ENCODE results near the gene FBP1. TPM values are rescaled to one million over a fixed set of nuclear protein-coding genes. Genes with fewer than 3 reads are reported as not detected.

FBP1 gene
- total and polyA plus RNA-seq, 10 of the 15 experiments (the other 5 are each of a cell fraction or from before 2014, with no cell fraction given): 0.11 to 0.38 (median 0.15) TPM; not detected in 7

- TF ChIP-seq LARP7 (IDR thresholded peaks at IDR 0.05): 0 out of 2 replicates have a peak, but pooled peaks have one; percentile 23
- 0 out of 2 replicates have a peak, but pooled peaks have one; percentile 15 for TF ChIP-seq RFX5 (IDR thresholded peaks at IDR 0.05; ENCODE audit: low read depth, low read length)
- TF ChIP-seq NBN (IDR thresholded peaks at IDR 0.05): no peak
These were observed 35.8 kb downstream of the FBP1 start (continued) for GRCh38 chr9:94603259-94604160.

DNA sequence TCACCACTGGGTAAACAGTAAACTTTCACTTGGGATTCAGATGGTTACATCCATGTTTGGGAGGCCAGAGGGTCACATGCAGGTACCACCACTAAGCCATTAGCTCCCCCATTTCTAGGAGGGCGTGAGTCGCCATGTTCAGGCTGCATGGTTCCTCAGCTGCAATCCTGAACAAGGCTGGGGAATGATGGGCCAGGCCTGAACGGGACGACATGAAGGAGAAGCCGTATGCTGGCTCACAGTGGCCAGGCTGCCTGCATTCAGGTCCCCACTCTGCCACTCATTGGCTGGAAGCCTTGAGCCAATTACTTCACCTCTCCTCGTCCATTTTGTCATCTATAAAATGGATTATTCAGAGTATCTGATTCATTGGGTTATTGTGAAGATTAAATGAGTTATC is 36.7 kb downstream of the FBP1 start:
- POLR2A ChIA-PET: no interaction called here

More for the DNA sequence above, 36.7 kb downstream of the FBP1 start:
- Histone ChIP-seq H3K9me3 (replicated peaks; ENCODE audit: control insufficient read depth, insufficient read depth, low read length) (no peaks in the 10 kb centered on the region), H3K36me3 (ENCODE audit: control insufficient read depth in 2 of 2, insufficient read depth in 2 of 2, low read length in 1 of 2) (no peaks in the 10 kb centered on the region), H4K20me1 (ENCODE audit: control insufficient read depth, insufficient read depth) (no peaks in the 10 kb centered on the region), H3K4me3 (no peak overlapping the region), H3K4me2 (ENCODE audit: control insufficient read depth, insufficient read depth) (no peak overlapping the region), H3K4me1 (ENCODE audit: control insufficient read depth, insufficient read depth, low read length) (peaks cover 3% of the 10 kb centered on the region; the same call in 1 of the 2 replicates), H3K79me2 (ENCODE audit: control insufficient read depth, insufficient read depth, low read length) (no peaks in the 10 kb centered on the region), H3K27ac (ENCODE audit: control insufficient read depth, insufficient read depth) (no peak overlapping the region), H2AFZ (ENCODE audit: control insufficient read depth, low read depth, low read length) (no peak overlapping the region), H3K27me3 (replicated peaks in 1 of 2; ENCODE audit: control insufficient read depth in 2 of 2, insufficient read depth in 2 of 2, low read length in 1 of 2) (peaks cover 0 to 10% of the 10 kb centered on the region in 2 experiments; a peak in 2 of 4 replicates), H3K9ac (ENCODE audit: control insufficient read depth, insufficient read depth, low read length) (no peak overlapping the region)
- RAD21 ChIA-PET (ENCODE audit: unreplicated experiment): no interaction called here
- BruUV-seq (replicated peaks): no TSS peak
- FAIRE-seq: no peak
- in situ Hi-C loops (cut with MboI): no loop called here
- ATAC-seq: no peak
- SMC1A ChIA-PET (ENCODE audit: uncharacterized antibody, unreplicated experiment): interaction anchor here (0.6 to 2.0 kb wide), 2 partner anchors 42 to 48 kb away, joined by 3 to 5 read pairs; partner anchors contain the start of gene PCAT7
- TF ChIP-seq MEF2B (IDR thresholded peaks at IDR 0.05; ENCODE audit: partially characterized antibody, poor library complexity, severe bottlenecking) (no peak), BCL11A (IDR thresholded peaks at IDR 0.05; ENCODE audit: low read depth, low read length) (no peak), ZNF384 (IDR thresholded peaks at IDR 0.05; ENCODE audit: borderline replicate concordance, low read depth, low read length) (no peak), CBFB (IDR thresholded peaks at IDR 0.05; ENCODE audit: low read depth) (no peak), PAX8 (IDR thresholded peaks at IDR 0.05) (no peak), SUPT20H (IDR thresholded peaks at IDR 0.05; ENCODE audit: borderline replicate concordance, control insufficient read depth, low read depth, low read length) (no peak), FOXK2 (IDR thresholded peaks at IDR 0.05) (no peak), NRF1 (conservative IDR thresholded peaks at IDR 0.05; ENCODE audit: low read depth, low read length) (no peak), SUZ12 (IDR thresholded peaks at IDR 0.05; ENCODE audit: unreplicated experiment) (no peak)
- CTCF ChIA-PET: interaction anchor here (0.6 to 1.2 kb wide), 3 partner anchors 37 to 48 kb away, joined by 3 to 5 read pairs (median 4); partner anchors contain the start of gene PCAT7
- intact Hi-C loops (cut with micrococcal nuclease; ENCODE audit: unreplicated experiment): loop anchor here (1.0 kb wide), 1 partner anchor 48 kb away; no protein-coding TSS in a partner anchor
- WGBS (ENCODE audit: insufficient coverage, insufficient replicate concordance, low lambda C conversion rate, missing lambda C conversion rate): 54% methylated on average over 6 of the region's 6 CpGs
- no peak for DNase-seq (ENCODE audit: low read depth, low spot score)

Data from GM12878 (cell line).